HG03520 (cell line): ENCODE data around the gene CD58.
"Not testable (repeated sequence)": the region's sequence is repeated elsewhere in the genome, so short reads cannot be mapped to it uniquely, and the experiment has no call there.

ENCODE experiments used
- ATAC-seq: cut with Tn5 transposase; IDR thresholded peaks from one replicate; pipeline ENCODE4 v1.9.1; 2021; ENCODE audit warnings: mild to moderate bottlenecking, moderate library complexity; ENCODE audit not compliant: unreplicated experiment

CD58 gene

GRCh38 chr1:116571215-116571919 lies 541 bp upstream of the CD58 start:
- ATAC-seq, result no peak

- ATAC-seq, result peak; percentile 5
Observed at GRCh38 chr1:116569776-116570357, 959 bp downstream of the CD58 start.

- ATAC-seq, result no peak
Observed at GRCh38 chr1:116569381-116569670, 1.5 kb downstream of the CD58 start.

- ATAC-seq, result no peak
Observed at GRCh38 chr1:116568662-116569380, 2.0 kb downstream of the CD58 start.

GRCh38 chr1:116567790-116568661 lies 2.8 kb downstream of the CD58 start:
- ATAC-seq, result no peak

GRCh38 chr1:116565222-116565621 lies 5.6 kb downstream of the CD58 start:
- ATAC-seq, result no peak

GRCh38 chr1:116564426-116564825 lies 6.4 kb downstream of the CD58 start:
- no peak for ATAC-seq

GRCh38 chr1:116562465-116562864 lies 8.4 kb downstream of the CD58 start:
- ATAC-seq, result not testable (repeated sequence)

GRCh38 chr1:116561563-116561962 lies 9.3 kb downstream of the CD58 start:
- no peak for ATAC-seq

GRCh38 chr1:116560704-116561490 lies 9.9 kb downstream of the CD58 start:
- ATAC-seq, result no peak

GRCh38 chr1:116559304-116559761 lies 11.5 kb downstream of the CD58 start:
- no peak for ATAC-seq

GRCh38 chr1:116558571-116558970 lies 12.3 kb downstream of the CD58 start:
- ATAC-seq, result no peak

GRCh38 chr1:116558140-116558549 lies 12.7 kb downstream of the CD58 start:
- no peak for ATAC-seq

- no peak for ATAC-seq
Observed at GRCh38 chr1:116557323-116557878, 13.4 kb downstream of the CD58 start.

- peak; percentile 52 for ATAC-seq
Observed at GRCh38 chr1:116556289-116557006, 14.4 kb downstream of the CD58 start.

- no peak for ATAC-seq
Observed at GRCh38 chr1:116554924-116555323, 15.9 kb downstream of the CD58 start.

GRCh38 chr1:116553386-116554115 lies 17.3 kb downstream of the CD58 start:
- no peak for ATAC-seq

- no peak for ATAC-seq
Observed at GRCh38 chr1:116546354-116546977, 24.4 kb downstream of the CD58 start.
